HUES6 (cell line): ENCODE results near the gene TSGA10.
"Not testable (repeated sequence)": the region's sequence is repeated elsewhere in the genome, so short reads cannot be mapped to it uniquely, and the experiment has no call there.

ENCODE experiments used
- H3K27ac ChIP-seq: 2 replicates; pipeline ENCODE4 v1.7.0; 2013; ENCODE audit warnings: low read depth, mild to moderate bottlenecking, low read length, inconsistent platforms
- H3K27me3 ChIP-seq: 2 replicates; pipeline ENCODE4 v1.6.1; 2013; ENCODE audit warnings: low read length; ENCODE audit not compliant: control insufficient read depth, insufficient read depth
- H3K36me3 ChIP-seq: 2 replicates; pipeline ENCODE4 v1.6.1; 2013; ENCODE audit warnings: low read length; ENCODE audit not compliant: control insufficient read depth, insufficient read depth
- H3K4me1 ChIP-seq: 2 replicates; pipeline ENCODE4 v1.6.1; 2013; ENCODE audit warnings: low read length; ENCODE audit not compliant: control insufficient read depth, insufficient read depth
- H3K4me3 ChIP-seq: 2 replicates; pipeline ENCODE4 v1.5.1; 2013; ENCODE audit warnings: low read depth, low read length
- H3K9ac ChIP-seq: one replicate; pipeline ENCODE4 v1.6.1; 2013; ENCODE audit warnings: mild to moderate bottlenecking, low read length
- H3K9me3 ChIP-seq: 2 replicates; pipeline ENCODE4 v1.6.1; 2013; ENCODE audit warnings: low read depth, low read length; ENCODE audit not compliant: control insufficient read depth, insufficient read depth

Gene TSGA10

GRCh38 chr2:99067871-99068625, 86.7 kb downstream of the TSGA10 start:
- no peak overlapping the region for H3K9ac ChIP-seq
- no peak overlapping the region for H3K4me3 ChIP-seq
- H3K27ac ChIP-seq = no peak overlapping the region
- H3K36me3 ChIP-seq = no peaks in the 10 kb centered on the region
- H3K4me1 ChIP-seq = no peaks in the 10 kb centered on the region
- H3K27me3 ChIP-seq = no peaks in the 10 kb centered on the region
- H3K9me3 ChIP-seq = no peaks in the 10 kb centered on the region

- Histone ChIP-seq H3K4me1 (no peaks in the 10 kb centered on the region), H3K36me3 (no peaks in the 10 kb centered on the region), H3K27ac (no peak overlapping the region), H3K9me3 (no peaks in the 10 kb centered on the region), H3K9ac (no peak overlapping the region), H3K4me3 (no peak overlapping the region), H3K27me3 (no peaks in the 10 kb centered on the region)
These were observed 88.4 kb downstream of the TSGA10 start for GRCh38 chr2:99066075-99066958.

- H3K4me3 ChIP-seq, H3K9ac ChIP-seq, H3K27ac ChIP-seq, H3K9me3 ChIP-seq, H3K4me1 ChIP-seq, H3K27me3 ChIP-seq, H3K36me3 ChIP-seq: not testable (repeated sequence)
These were observed 105.6 kb downstream of the TSGA10 start for GRCh38 chr2:99049187-99049586.

- not testable (repeated sequence) for H3K4me3 ChIP-seq, H3K4me1 ChIP-seq, H3K27ac ChIP-seq, H3K36me3 ChIP-seq, H3K27me3 ChIP-seq, H3K9ac ChIP-seq
- peaks cover 13% of the 10 kb centered on the region for H3K9me3 ChIP-seq
These were observed 113.9 kb downstream of the TSGA10 start for GRCh38 chr2:99040736-99041300.

GRCh38 chr2:99035920-99036319, 118.8 kb downstream of the TSGA10 start:
- no peak overlapping the region for H3K4me3 ChIP-seq
- no peak overlapping the region for H3K9ac ChIP-seq
- H3K27ac ChIP-seq = no peak overlapping the region
- H3K27me3 ChIP-seq = no peaks in the 10 kb centered on the region
- no peaks in the 10 kb centered on the region for H3K4me1 ChIP-seq
- H3K36me3 ChIP-seq = no peaks in the 10 kb centered on the region
- peaks cover 5% of the 10 kb centered on the region; the same call in 1 of the 2 replicates for H3K9me3 ChIP-seq

- Histone ChIP-seq H3K9ac (no peak overlapping the region), H3K9me3 (no peaks in the 10 kb centered on the region), H3K4me1 (no peaks in the 10 kb centered on the region), H3K36me3 (no peaks in the 10 kb centered on the region), H3K27me3 (no peaks in the 10 kb centered on the region), H3K4me3 (no peak overlapping the region), H3K27ac (no peak overlapping the region)
These were observed 122.0 kb downstream of the TSGA10 start for GRCh38 chr2:99032786-99033185.

- no peaks in the 10 kb centered on the region for H3K4me1 ChIP-seq
- H3K36me3 ChIP-seq = no peaks in the 10 kb centered on the region
- no peaks in the 10 kb centered on the region for H3K27me3 ChIP-seq
- no peak overlapping the region for H3K9ac ChIP-seq
- H3K9me3 ChIP-seq = no peaks in the 10 kb centered on the region
- H3K27ac ChIP-seq = no peak overlapping the region
- H3K4me3 ChIP-seq = no peak overlapping the region
These were observed 122.7 kb downstream of the TSGA10 start for GRCh38 chr2:99032001-99032400.

GRCh38 chr2:99031481-99031880, 123.3 kb downstream of the TSGA10 start:
- H3K9me3 ChIP-seq = no peaks in the 10 kb centered on the region

GRCh38 chr2:99028558-99028957, 126.2 kb downstream of the TSGA10 start:
- H3K9me3 ChIP-seq = no peaks in the 10 kb centered on the region; the same call in 1 of the 2 replicates
- no peak overlapping the region for H3K4me3 ChIP-seq
- no peak overlapping the region for H3K9ac ChIP-seq
- no peaks in the 10 kb centered on the region for H3K36me3 ChIP-seq
- H3K27me3 ChIP-seq = no peaks in the 10 kb centered on the region
- H3K4me1 ChIP-seq = no peaks in the 10 kb centered on the region
- H3K27ac ChIP-seq = no peak overlapping the region

More at GRCh38 chr2:99031481-99031880, 123.3 kb downstream of the TSGA10 start:
- Histone ChIP-seq H3K36me3 (no peaks in the 10 kb centered on the region), H3K4me1 (no peaks in the 10 kb centered on the region), H3K9ac (no peak overlapping the region), H3K4me3 (no peak overlapping the region), H3K27ac (no peak overlapping the region), H3K27me3 (no peaks in the 10 kb centered on the region)

GRCh38 chr2:99027856-99028255, 126.9 kb downstream of the TSGA10 start:
- Histone ChIP-seq H3K9me3 (no peaks in the 10 kb centered on the region; the same call in 1 of the 2 replicates), H3K9ac (no peak overlapping the region), H3K27ac (no peak overlapping the region), H3K4me3 (no peak overlapping the region), H3K36me3 (no peaks in the 10 kb centered on the region), H3K27me3 (no peaks in the 10 kb centered on the region), H3K4me1 (no peaks in the 10 kb centered on the region)

- H3K9ac ChIP-seq = no peak overlapping the region
- no peaks in the 10 kb centered on the region for H3K4me1 ChIP-seq
- peaks cover 18% of the 10 kb centered on the region for H3K9me3 ChIP-seq
- H3K27ac ChIP-seq = no peak overlapping the region
- no peak overlapping the region for H3K4me3 ChIP-seq
- H3K36me3 ChIP-seq = no peaks in the 10 kb centered on the region
- H3K27me3 ChIP-seq = no peaks in the 10 kb centered on the region
These were observed 154.0 kb downstream of the TSGA10 start for GRCh38 chr2:99000708-99001107.
